ENCODE data around the gene TTC16.

DNA sequence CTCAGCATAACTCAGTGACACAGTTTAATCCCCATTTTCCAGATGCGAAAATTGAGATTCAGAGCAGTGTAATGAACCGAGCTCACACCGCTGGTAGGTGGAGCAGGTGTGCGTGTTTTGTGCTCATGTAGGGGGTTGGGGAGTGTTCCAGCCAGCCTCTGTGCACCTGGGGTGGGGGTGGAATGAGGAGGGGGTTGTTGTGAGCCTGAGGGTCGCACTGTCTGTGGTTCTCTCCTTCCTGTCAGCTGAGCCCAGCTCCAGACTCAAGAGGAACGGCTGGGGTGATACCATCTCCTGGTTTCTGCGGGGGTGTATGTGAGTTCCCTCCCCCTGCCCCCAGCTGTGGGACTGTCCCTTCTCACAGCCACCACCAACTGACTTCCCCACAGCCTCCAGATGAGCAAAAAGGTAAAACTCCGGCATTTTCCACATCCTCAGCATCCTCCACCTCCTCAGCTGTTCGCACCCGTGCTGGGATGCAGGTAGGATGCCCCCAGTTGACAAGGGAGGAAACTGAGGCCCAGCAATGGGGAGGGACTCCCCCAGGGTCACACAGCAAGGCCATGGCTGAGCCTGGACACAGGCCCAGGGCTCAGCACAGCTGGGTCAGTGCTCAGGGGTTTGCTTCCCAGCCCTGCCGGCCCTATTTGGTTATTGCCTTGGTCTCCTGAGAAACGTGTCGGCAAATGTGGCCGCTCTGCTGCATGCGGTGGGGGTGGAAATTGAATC lies 60.5 kb downstream of the TTC16 start:
- TF ChIP-seq, protein P1, sequence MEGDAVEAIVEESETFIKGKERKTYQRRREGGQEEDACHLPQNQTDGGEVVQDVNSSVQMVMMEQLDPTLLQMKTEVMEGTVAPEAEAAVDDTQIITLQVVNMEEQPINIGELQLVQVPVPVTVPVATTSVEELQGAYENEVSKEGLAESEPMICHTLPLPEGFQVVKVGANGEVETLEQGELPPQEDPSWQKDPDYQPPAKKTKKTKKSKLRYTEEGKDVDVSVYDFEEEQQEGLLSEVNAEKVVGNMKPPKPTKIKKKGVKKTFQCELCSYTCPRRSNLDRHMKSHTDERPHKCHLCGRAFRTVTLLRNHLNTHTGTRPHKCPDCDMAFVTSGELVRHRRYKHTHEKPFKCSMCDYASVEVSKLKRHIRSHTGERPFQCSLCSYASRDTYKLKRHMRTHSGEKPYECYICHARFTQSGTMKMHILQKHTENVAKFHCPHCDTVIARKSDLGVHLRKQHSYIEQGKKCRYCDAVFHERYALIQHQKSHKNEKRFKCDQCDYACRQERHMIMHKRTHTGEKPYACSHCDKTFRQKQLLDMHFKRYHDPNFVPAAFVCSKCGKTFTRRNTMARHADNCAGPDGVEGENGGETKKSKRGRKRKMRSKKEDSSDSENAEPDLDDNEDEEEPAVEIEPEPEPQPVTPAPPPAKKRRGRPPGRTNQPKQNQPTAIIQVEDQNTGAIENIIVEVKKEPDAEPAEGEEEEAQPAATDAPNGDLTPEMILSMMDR (IDR thresholded peaks at IDR 0.05) = no peak
- no peak for TF ChIP-seq POLR2A (IDR thresholded peaks at IDR 0.05)
